Measurements from ENCODE around the gene ATP8B1.

GRCh38 chr18:57827646-57828045 lies 24.5 kb upstream of the ATP8B1 start:
- TF ChIP-seq POLR2A (IDR thresholded peaks at IDR 0.05) (no peak), CTCF (IDR thresholded peaks at IDR 0.05) (no peak)

Data from transverse colon (tissue), 3 donors.